ENCODE results near the gene IGFBP4. TPM values are rescaled to one million over a fixed set of nuclear protein-coding genes. Genes with fewer than 3 reads are reported as not detected.

IGFBP4 gene
- total RNA-seq, 2 donors from 2014 or later: 47.1 to 58.4 TPM

DNA sequence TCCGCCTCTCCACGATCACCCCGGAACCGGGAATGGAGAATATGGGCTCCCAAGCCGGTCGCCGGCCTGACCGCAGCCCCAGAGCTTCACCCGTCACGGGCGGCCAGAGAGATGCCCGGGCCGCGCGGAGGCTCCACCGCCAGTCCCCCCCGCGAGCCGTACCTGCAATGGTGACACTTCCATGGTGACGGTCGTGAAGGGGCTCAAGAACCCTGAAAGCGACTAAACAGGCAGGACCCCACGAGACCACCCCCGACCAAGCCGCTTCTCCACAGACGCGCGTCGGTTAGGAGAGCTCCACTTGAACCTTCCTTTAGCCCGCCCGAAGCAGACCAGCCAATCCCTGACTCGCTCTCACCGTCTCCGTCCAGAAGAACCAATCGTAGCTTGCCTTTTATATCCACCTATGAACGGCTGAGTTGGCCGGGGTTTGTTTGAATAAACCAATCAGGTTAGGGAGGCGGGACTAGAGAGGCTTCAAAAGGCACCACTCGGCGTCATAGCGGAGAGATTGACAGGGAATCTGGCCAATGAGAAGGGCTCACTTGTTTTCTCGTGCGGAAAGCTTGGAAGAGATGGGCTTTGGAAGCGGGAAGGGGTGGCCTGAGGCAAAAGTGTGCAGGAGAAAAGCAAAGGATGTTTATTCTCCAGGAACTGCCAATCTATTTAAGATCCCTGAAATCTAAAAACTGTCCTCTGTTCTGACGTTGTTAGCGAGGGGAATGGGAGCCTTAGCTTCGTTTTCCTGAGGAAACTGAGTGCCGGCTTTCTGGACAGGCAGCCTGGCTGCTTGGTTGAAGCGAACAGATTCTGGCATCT lies 25.4 kb upstream of the IGFBP4 start, which contains the start of gene TOP2A:
TOP2A (minus strand) TSS at position 288 of the 819 bp plus-strand sequence; CDS start at position 183, 105 bp downstream.
- Mint-ChIP-seq H3K36me3 (ENCODE audit: insufficient read depth in 2 of 2) (peaks cover 7 to 21% of the 10 kb centered on the region in 2 donors), H3K27me3 (ENCODE audit: low read depth) (no peaks in the 10 kb centered on the region), H3K4me1 (ENCODE audit: low read depth) (peaks cover 36% of the 10 kb centered on the region), H3K4me3 (peak within 1 kb of the TSS; percentile 96 to 97), H3K9me3 (no peaks in the 10 kb centered on the region), H3K27ac (peak within 1 kb of the TSS; percentile 21)
- DNase-seq (peak; percentile 96 to 97), ATAC-seq (replicated peaks in 1 of 2) (peak; percentile 98)

DNA sequence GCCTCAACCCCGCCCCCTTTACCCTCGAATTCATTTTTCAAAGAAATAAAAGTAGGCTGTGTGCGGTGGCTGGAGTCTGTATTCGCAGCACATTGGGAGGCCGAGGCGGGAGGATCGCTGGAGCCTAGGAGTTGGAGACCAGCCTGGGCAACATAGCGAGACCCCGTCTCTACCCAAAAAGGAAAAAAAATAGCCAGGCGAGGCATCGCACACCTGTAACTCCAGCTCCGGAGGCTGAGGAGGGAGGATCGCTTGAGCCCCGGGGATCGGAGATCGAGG lies 24.9 kb upstream of the IGFBP4 start:
- peaks cover 6 to 20% of the 10 kb centered on the region in 2 donors for H3K36me3 Mint-ChIP-seq (ENCODE audit: insufficient read depth in 2 of 2)
- no peaks in the 10 kb centered on the region for H3K9me3 Mint-ChIP-seq
- peak overlapping the region; percentile 96 to 97 for H3K4me3 Mint-ChIP-seq
- DNase-seq (no peak), ATAC-seq (replicated peaks in 1 of 2) (no peak)
- peak overlapping the region; percentile 21 for H3K27ac Mint-ChIP-seq
- peaks cover 36% of the 10 kb centered on the region for H3K4me1 Mint-ChIP-seq (ENCODE audit: low read depth)
- no peaks in the 10 kb centered on the region for H3K27me3 Mint-ChIP-seq (ENCODE audit: low read depth)

DNA sequence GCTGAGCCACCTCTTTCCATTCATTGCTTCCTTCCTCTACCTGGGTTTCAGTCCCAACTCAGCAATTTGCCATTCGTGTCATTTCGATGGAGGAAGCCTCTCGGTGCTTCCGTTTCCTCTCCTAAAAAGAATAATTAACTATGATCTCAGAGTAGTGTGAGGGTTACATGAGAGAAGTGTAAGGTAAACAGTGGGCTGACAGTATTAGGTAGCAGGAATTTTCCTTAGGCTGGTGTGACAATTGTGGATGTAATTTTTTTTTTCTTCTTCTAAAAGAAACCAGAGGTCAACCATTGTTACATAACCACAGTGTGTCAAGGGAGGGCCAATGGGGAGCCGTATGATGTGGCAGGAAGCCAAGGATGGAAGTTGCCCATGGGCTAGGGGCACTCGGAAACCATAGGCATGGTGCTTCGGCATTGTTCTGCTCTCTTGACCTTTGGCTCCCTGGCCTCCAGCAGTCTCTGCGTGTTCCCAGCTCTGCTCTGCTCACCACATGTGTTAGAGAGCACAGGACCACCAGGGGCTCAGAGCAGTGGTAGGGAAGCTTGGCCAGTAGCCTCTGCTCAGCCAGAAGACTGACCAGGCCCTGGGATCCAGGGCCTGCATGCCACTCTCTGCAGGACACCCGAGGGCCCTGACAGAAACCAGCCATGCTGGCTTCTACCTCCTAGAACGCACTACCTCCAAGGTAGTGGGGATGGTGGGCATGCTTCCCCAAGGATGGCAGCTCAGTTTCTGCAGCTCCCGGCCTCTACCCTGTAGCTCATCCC lies 23.5 kb upstream of the IGFBP4 start:
- H3K36me3 Mint-ChIP-seq (ENCODE audit: insufficient read depth in 2 of 2): peaks cover 6 to 17% of the 10 kb centered on the region in 2 donors
- H3K27ac Mint-ChIP-seq: peak overlapping the region; percentile 28
- peak overlapping the region; percentile 66 to 71 for H3K4me3 Mint-ChIP-seq
- no peaks in the 10 kb centered on the region for H3K27me3 Mint-ChIP-seq (ENCODE audit: low read depth)
- H3K9me3 Mint-ChIP-seq: no peaks in the 10 kb centered on the region
- ATAC-seq (replicated peaks in 1 of 2) (no peak), DNase-seq (no peak)
- peaks cover 40% of the 10 kb centered on the region for H3K4me1 Mint-ChIP-seq (ENCODE audit: low read depth)

- ATAC-seq (replicated peaks in 1 of 2) (no peak), DNase-seq (no peak)
- no peaks in the 10 kb centered on the region for H3K9me3 Mint-ChIP-seq
- peaks cover 5% of the 10 kb centered on the region for H3K27me3 Mint-ChIP-seq (ENCODE audit: low read depth)
- H3K27ac Mint-ChIP-seq: no peak overlapping the region
- no peaks in the 10 kb centered on the region for H3K36me3 Mint-ChIP-seq (ENCODE audit: insufficient read depth in 2 of 2)
- H3K4me1 Mint-ChIP-seq (ENCODE audit: low read depth): peaks cover 54% of the 10 kb centered on the region
- H3K4me3 Mint-ChIP-seq: no peak overlapping the region
Observed at GRCh38 chr17:40422990-40423633, 20.1 kb upstream of the IGFBP4 start.

GRCh38 chr17:40425741-40426140 lies 17.5 kb upstream of the IGFBP4 start:
- DNase-seq: no peak
- Mint-ChIP-seq H3K9me3 (no peaks in the 10 kb centered on the region), H3K27ac (peak overlapping the region; percentile 65), H3K4me1 (ENCODE audit: low read depth) (peaks cover 43% of the 10 kb centered on the region), H3K27me3 (ENCODE audit: low read depth) (peaks cover 8% of the 10 kb centered on the region), H3K36me3 (ENCODE audit: insufficient read depth in 2 of 2) (no peaks in the 10 kb centered on the region), H3K4me3 (no peak overlapping the region)
- no peak for ATAC-seq (replicated peaks in 1 of 2)

DNA sequence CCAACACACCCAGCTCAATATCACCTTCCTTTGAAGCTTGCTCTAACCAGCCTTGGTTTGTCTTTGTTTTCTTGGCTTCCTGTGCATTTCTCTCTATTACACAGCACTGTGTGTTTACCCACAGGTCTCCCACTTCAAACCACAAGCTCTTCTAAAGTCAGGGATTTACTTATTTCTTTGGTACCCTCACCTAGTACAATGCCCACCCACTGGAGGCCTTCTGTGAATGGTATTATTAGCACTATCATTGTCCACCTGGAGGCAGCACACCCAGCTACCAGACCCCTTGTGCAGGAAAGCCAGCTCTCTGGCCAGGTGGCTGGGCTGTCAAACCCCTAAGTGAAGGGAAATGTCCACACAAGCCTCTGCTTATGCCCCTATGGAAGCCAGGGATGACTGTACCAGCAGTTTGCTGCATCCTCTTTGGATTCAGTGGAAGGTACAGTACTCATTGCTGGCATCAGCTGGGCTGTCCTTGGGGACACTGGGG lies 16.2 kb upstream of the IGFBP4 start:
- Mint-ChIP-seq H3K9me3 (no peaks in the 10 kb centered on the region), H3K4me1 (ENCODE audit: low read depth) (peaks cover 53% of the 10 kb centered on the region), H3K27me3 (ENCODE audit: low read depth) (peaks cover 8% of the 10 kb centered on the region), H3K36me3 (ENCODE audit: insufficient read depth in 2 of 2) (no peaks in the 10 kb centered on the region), H3K4me3 (peak overlapping the region; percentile 0 to 16), H3K27ac (no peak overlapping the region)
- ATAC-seq (replicated peaks in 1 of 2) (peak; percentile 92), DNase-seq (peak; percentile 40 to 51)

DNA sequence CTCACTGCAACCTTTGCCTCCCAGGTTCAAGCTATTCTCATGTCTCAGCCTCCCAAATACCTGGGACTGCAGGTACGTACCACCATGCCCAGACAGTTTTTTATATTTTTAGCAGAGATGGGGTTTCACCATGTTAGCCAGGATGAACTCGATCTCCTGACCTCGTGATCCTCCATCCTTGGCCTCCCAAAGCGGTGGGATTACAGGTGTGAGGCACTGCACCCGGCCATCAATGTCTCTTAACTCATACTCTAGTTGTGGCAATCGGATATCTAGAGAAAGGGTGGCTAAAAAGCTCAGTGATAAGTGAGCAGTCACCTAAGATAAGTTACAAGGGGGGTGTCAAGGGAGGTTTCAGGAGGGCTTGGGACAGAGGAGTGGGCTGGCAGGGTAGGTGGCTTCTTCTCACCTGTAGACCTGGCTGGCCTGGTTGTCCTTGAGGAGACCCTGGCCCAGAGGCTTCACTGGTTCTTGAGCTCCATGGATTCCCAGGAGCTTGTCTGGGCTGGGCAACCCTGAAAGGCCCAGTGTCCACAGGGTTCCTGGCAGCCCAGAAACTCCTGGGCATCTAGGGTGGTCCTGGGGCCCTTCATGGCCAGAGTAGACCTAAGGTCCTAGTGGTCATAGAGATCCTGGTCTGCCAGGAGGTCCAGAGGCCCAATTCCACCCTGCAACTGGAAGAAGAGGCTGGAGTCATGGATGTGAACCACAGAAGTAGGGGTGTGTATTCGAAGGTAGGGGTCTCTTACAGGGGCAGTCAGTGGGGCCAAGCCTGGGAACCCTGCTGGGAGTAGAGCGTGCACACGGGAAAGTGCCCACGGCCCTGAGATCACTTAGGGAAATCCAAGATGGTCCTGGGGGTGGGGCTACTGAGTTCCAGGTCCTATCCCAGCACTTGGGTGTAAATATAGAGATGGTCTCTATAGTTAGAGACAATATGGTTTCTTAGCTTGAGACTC lies 12.7 kb upstream of the IGFBP4 start:
- Mint-ChIP-seq H3K4me3 (no peak overlapping the region), H3K9me3 (no peaks in the 10 kb centered on the region), H3K4me1 (ENCODE audit: low read depth) (peaks cover 60% of the 10 kb centered on the region), H3K36me3 (ENCODE audit: insufficient read depth in 2 of 2) (no peaks in the 10 kb centered on the region), H3K27me3 (ENCODE audit: low read depth) (peaks cover 8% of the 10 kb centered on the region), H3K27ac (no peak overlapping the region)
- ATAC-seq (replicated peaks in 1 of 2) (no peak), DNase-seq (no peak)

GRCh38 chr17:40431231-40431602 lies 12.0 kb upstream of the IGFBP4 start:
- DNase-seq (no peak), ATAC-seq (replicated peaks in 1 of 2) (no peak)
- no peak overlapping the region for H3K4me3 Mint-ChIP-seq
- no peak overlapping the region for H3K27ac Mint-ChIP-seq
- peaks cover 8% of the 10 kb centered on the region for H3K27me3 Mint-ChIP-seq (ENCODE audit: low read depth)
- no peaks in the 10 kb centered on the region for H3K9me3 Mint-ChIP-seq
- H3K4me1 Mint-ChIP-seq (ENCODE audit: low read depth): peaks cover 53% of the 10 kb centered on the region
- H3K36me3 Mint-ChIP-seq (ENCODE audit: insufficient read depth in 2 of 2): no peaks in the 10 kb centered on the region

DNA sequence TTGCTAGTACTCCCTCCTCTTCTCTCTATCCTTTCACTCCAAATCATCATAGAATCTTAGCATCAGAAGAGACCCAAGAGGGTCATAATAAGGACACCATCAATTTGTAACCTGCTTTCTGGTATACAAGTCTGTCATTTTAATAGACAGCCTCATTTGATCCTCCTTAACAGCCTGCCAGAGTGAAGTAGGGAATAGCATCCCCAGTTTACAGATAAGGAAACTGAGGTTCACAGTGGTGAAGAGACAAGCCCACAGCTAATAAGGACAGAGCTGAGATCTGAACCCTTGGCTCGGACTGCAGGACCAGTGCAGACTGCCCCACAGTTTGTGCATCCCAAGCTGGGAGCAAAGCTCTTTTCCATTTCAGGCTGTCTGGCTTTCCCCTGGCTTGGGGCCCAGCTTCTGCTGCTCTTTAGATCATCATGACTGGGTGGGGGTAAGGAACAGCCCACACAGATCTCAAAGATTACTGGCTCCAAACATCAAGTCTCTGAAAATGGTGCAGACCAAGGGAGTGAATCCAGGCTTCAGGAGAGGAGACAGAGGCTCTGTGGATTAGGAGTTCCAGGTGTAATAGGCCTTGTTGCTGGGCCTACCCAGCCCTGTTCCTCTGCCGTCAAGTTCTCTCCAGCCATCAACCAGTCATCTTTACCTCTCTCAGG lies 10.3 kb upstream of the IGFBP4 start:
- Mint-ChIP-seq H3K4me1 (ENCODE audit: low read depth) (peaks cover 40% of the 10 kb centered on the region), H3K9me3 (no peaks in the 10 kb centered on the region), H3K27ac (no peak overlapping the region), H3K36me3 (ENCODE audit: insufficient read depth in 2 of 2) (no peaks in the 10 kb centered on the region), H3K4me3 (no peak overlapping the region), H3K27me3 (ENCODE audit: low read depth) (peaks cover 4% of the 10 kb centered on the region)
- DNase-seq: no peak
- ATAC-seq (replicated peaks in 1 of 2): peak in 1 of 2 donors; percentile 3

DNA sequence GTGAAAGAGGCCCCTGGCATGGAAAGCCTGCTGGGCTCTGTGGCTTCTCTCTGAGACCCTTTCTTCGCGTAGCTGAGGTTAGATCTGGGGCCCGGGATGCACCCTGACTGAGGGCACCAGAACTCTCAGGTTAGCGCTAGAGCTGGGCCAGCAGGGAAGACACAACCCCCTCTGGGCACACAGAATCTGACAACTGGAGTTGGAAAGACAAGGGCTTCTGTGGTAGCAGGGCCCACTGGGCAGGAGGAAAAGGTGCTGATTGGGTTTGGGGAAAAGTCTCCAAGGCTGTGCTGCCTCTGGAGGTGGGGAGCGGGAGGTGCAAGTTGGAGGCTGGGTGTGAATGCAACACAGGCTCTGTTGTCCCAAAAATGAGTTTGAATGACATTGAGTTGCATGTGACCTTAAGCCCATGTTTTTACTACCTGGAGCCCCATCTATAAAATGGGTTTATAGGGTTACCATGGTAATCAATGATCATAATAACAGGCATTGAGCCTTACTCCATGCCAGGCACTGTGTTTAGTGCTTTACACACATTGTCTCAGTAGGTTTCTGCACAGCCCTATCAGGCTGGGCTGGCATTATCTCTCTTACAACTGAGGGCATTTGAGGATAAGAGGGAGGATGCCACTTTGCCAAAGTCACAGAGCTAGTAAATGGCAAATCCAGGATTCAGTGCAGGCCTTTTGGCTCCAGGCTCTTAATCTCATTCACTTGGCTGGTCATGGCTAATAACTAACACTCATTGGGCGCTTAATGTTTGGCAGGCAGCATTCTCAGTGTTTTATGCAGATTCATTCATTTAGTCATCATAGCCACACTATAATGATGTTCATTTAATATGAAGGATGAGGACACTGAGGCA lies 9.5 kb upstream of the IGFBP4 start:
- H3K27ac Mint-ChIP-seq: no peak overlapping the region
- H3K9me3 Mint-ChIP-seq: no peaks in the 10 kb centered on the region
- H3K4me1 Mint-ChIP-seq (ENCODE audit: low read depth): peaks cover 37% of the 10 kb centered on the region
- ATAC-seq (replicated peaks in 1 of 2): peak; percentile 43 to 57
- no peak overlapping the region for H3K4me3 Mint-ChIP-seq
- H3K36me3 Mint-ChIP-seq (ENCODE audit: insufficient read depth in 2 of 2): no peaks in the 10 kb centered on the region
- no peaks in the 10 kb centered on the region for H3K27me3 Mint-ChIP-seq (ENCODE audit: low read depth)
- peak; percentile 44 to 46 for DNase-seq

DNA sequence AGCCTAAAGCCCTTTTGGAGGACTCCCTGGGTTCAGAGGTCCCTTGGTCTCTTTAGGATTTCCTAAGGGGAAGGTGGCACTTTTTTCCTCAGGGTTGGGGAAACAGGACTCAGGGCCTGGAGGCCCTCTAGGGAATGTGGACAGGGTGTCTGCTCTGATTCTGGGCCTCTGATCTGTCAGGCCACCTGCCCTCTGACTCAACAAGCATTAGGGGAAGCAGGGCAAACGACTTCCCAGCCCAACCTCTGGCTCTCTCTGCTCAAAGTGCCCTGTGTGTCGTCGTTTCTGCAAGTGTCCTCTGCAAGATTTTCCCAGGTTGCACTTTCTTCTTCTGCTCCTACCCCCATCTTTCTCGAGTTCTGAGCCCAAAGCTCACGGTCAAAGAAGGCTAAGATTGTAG lies 6.6 kb upstream of the IGFBP4 start:
- H3K4me3 Mint-ChIP-seq: no peak overlapping the region
- DNase-seq: no peak

More for the DNA sequence above, 6.6 kb upstream of the IGFBP4 start:
- no peaks in the 10 kb centered on the region for H3K36me3 Mint-ChIP-seq (ENCODE audit: insufficient read depth in 2 of 2)
- H3K27me3 Mint-ChIP-seq (ENCODE audit: low read depth): peaks cover 15% of the 10 kb centered on the region
- H3K4me1 Mint-ChIP-seq (ENCODE audit: low read depth): peaks cover 25% of the 10 kb centered on the region
- no peaks in the 10 kb centered on the region for H3K9me3 Mint-ChIP-seq
- no peak overlapping the region for H3K27ac Mint-ChIP-seq
- no peak for ATAC-seq (replicated peaks in 1 of 2)
